ENCODE data around the gene HSPG2.
"Not testable (repeated sequence)": the region's sequence is repeated elsewhere in the genome, so short reads cannot be mapped to it uniquely, and the experiment has no call there.

The HSPG2 gene

GRCh38 chr1:21932127-21932526 lies 5.0 kb downstream of the HSPG2 start:
- no peak for DNase-seq

GRCh38 chr1:21931171-21932093 lies 5.7 kb downstream of the HSPG2 start:
- no peak for DNase-seq

- no peak for DNase-seq
Observed at GRCh38 chr1:21930629-21931170, 6.4 kb downstream of the HSPG2 start.

- no peak for DNase-seq
Observed at GRCh38 chr1:21930080-21930571, 7.0 kb downstream of the HSPG2 start.

- DNase-seq = no peak
Observed at GRCh38 chr1:21927533-21928237, 9.4 kb downstream of the HSPG2 start.

GRCh38 chr1:21926814-21927532 lies 10.1 kb downstream of the HSPG2 start:
- DNase-seq = no peak

GRCh38 chr1:21926065-21926464 lies 11.0 kb downstream of the HSPG2 start:
- DNase-seq = no peak

GRCh38 chr1:21925334-21925940 lies 11.7 kb downstream of the HSPG2 start:
- no peak for DNase-seq

- no peak for DNase-seq
Observed at GRCh38 chr1:21924503-21925005, 12.6 kb downstream of the HSPG2 start.

GRCh38 chr1:21922090-21923013 lies 14.8 kb downstream of the HSPG2 start:
- no peak for DNase-seq

- no peak for DNase-seq
Observed at GRCh38 chr1:21921100-21921875, 15.8 kb downstream of the HSPG2 start.

GRCh38 chr1:21919520-21919919 lies 17.6 kb downstream of the HSPG2 start:
- no peak for DNase-seq

GRCh38 chr1:21917239-21917631 lies 19.9 kb downstream of the HSPG2 start:
- DNase-seq = not testable (repeated sequence)

- no peak for DNase-seq
Observed at GRCh38 chr1:21916447-21917238, 20.5 kb downstream of the HSPG2 start.

- DNase-seq = no peak
Observed at GRCh38 chr1:21914880-21915640, 22.1 kb downstream of the HSPG2 start.

- no peak for DNase-seq
Observed at GRCh38 chr1:21914450-21914849, 22.7 kb downstream of the HSPG2 start.

- DNase-seq = no peak
Observed at GRCh38 chr1:21913763-21914162, 23.3 kb downstream of the HSPG2 start.

GRCh38 chr1:21913258-21913657 lies 23.9 kb downstream of the HSPG2 start:
- no peak for DNase-seq

All from eye (tissue), 1 donor.